Upper lobe of left lung (tissue), 6 donors: Measurements from ENCODE around the gene GLUL. TPM values are rescaled to one million over a fixed set of nuclear protein-coding genes. Genes with fewer than 3 reads are reported as not detected.

Experiments
- ATAC-seq, 2 donors: fragments of 200-7000 bp; cut with Tn5 transposase; one replicate each; pipeline ENCODE4 v1.9.1; 2022; ENCODE audit warnings: mild to moderate bottlenecking in 2 of 2, moderate library complexity in 2 of 2; ENCODE audit not compliant: low FRiP score in 2 of 2
- DNase-seq, 2 donors: peaks; one replicate each; pipeline ENCODE4 v3.0.0-alpha.2; 2019 to 2020
- H3K27ac ChIP-seq, 4 donors: fragments of 200-600 bp; sonication (generic); one replicate each; pipeline ENCODE4 v1.5.1; 2016 to 2019
- H3K27me3 ChIP-seq, 4 donors: fragments of 200-600 bp; sonication (generic); one replicate each; pipeline ENCODE4 v1.5.1; 2017 to 2019
- H3K36me3 ChIP-seq, 4 donors: fragments of 200-600 bp; sonication (generic); one replicate each; pipeline ENCODE4 v1.5.1; 2016 to 2019
- H3K4me1 ChIP-seq, 4 donors: fragments of 200-600 bp; sonication (generic); one replicate each; pipeline ENCODE4 v1.5.1; 2018 to 2019
- H3K4me3 ChIP-seq, 4 donors: fragments of 200-600 bp; sonication (generic); one replicate each; pipeline ENCODE4 v1.5.1; 2017 to 2019; ENCODE audit warnings: mild to moderate bottlenecking in 2 of 4, moderate library complexity in 1 of 4
- H3K9me3 ChIP-seq, 4 donors: fragments of 200-600 bp; sonication (generic); one replicate each; pipeline ENCODE4 v1.5.1; 2018 to 2019
- EP300 ChIP-seq, 4 donors: sonication (generic); formaldehyde crosslinking; IDR thresholded peaks; one replicate each; pipeline ENCODE4 v1.5.1; 2017; ENCODE audit warnings: antibody characterized with exemption in 4 of 4, control low read depth in 2 of 4
- POLR2A ChIP-seq, 4 donors: fragments of 450-650 bp; IDR thresholded peaks; one replicate each; pipeline ENCODE4 v1.5.1; 2016 to 2017; ENCODE audit warnings: antibody characterized with exemption in 4 of 4, mild to moderate bottlenecking in 2 of 4
- POLR2AphosphoS5 ChIP-seq, 2 donors: sonication (generic); formaldehyde crosslinking; IDR thresholded peaks; one replicate each; pipeline ENCODE4 v1.5.1; 2017; ENCODE audit warnings: antibody characterized with exemption in 2 of 2
- WGBS, 2 donors: methylation state at CpG; one replicate each; pipeline ENCODE4 v1.1.5; 2017 to 2018; 5-methylcytosine and 5-hydroxymethylcytosine counted together
- total RNA-seq, 6 donors: library from RNA; depleted of rRNA in 4 of 6; stranded (reverse); fragments of >200 nt in 4 of 6; gene quantifications; one replicate each; pipeline versions ENCODE4 v1.1.0 to v1.2.1, GENCODE V29; 2016 to 2021
- TF ChIP-seq, protein P1 (sequence below), 6 experiments: fragments of 450-650 bp in 4 of 6; fragments of 200-600 bp in 2 of 6; sonication (generic) in 2 of 6; IDR thresholded peaks; one replicate each; pipeline ENCODE4 v1.5.1; 2016 to 2019; ENCODE audit warnings: antibody characterized with exemption in 6 of 6
- donor health status: DM: no; HTN: no; CAD: no; lungs with moderate emphysema.
- donor health status: DM: no; HTN: yes; CAD: no; lungs with severe emphysema.

GLUL gene
- total RNA-seq, 6 donors from 2014 or later = 1,145 to 1,831 (median 1,583) TPM

DNA sequence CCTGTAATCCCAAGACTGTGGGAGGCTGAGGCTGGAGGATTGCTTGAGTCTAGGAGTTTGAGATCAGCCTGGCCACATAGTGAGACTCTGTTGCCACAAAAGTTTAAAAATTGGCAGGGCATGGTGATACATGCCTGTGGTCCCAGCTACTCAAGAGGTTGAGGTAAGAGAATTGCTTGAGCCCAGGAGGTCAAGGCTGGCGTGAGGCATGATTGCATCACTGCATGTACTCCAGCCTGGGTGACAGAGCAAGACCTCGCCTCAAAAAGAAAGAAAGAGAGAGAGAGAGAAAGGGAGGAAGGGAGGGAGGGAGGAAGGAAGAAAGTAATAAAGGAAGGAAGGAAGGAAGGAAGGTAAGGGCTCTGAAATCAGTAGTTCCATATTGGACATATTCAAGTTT is 25.0 kb downstream of the GLUL start:
- Histone ChIP-seq H3K27me3 (no peaks in the 10 kb centered on the region), H3K4me1 (peaks cover 0 to 5% (median 0%) of the 10 kb centered on the region in 4 donors), H3K4me3 (no peak overlapping the region), H3K36me3 (no peaks in the 10 kb centered on the region), H3K9me3 (no peaks in the 10 kb centered on the region), H3K27ac (no peak overlapping the region)
- ATAC-seq = no peak
- TF ChIP-seq POLR2A (IDR thresholded peaks at IDR 0.05) (no peak), EP300 (IDR thresholded peaks at IDR 0.05) (no peak), POLR2AphosphoS5 (IDR thresholded peaks at IDR 0.05) (no peak)
- TF ChIP-seq, protein P1, sequence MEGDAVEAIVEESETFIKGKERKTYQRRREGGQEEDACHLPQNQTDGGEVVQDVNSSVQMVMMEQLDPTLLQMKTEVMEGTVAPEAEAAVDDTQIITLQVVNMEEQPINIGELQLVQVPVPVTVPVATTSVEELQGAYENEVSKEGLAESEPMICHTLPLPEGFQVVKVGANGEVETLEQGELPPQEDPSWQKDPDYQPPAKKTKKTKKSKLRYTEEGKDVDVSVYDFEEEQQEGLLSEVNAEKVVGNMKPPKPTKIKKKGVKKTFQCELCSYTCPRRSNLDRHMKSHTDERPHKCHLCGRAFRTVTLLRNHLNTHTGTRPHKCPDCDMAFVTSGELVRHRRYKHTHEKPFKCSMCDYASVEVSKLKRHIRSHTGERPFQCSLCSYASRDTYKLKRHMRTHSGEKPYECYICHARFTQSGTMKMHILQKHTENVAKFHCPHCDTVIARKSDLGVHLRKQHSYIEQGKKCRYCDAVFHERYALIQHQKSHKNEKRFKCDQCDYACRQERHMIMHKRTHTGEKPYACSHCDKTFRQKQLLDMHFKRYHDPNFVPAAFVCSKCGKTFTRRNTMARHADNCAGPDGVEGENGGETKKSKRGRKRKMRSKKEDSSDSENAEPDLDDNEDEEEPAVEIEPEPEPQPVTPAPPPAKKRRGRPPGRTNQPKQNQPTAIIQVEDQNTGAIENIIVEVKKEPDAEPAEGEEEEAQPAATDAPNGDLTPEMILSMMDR (IDR thresholded peaks at IDR 0.05) = no peak
- 61 to 81% methylated on average over 2 of the region's 2 CpGs for WGBS, 2 donors
- no peak for DNase-seq

DNA sequence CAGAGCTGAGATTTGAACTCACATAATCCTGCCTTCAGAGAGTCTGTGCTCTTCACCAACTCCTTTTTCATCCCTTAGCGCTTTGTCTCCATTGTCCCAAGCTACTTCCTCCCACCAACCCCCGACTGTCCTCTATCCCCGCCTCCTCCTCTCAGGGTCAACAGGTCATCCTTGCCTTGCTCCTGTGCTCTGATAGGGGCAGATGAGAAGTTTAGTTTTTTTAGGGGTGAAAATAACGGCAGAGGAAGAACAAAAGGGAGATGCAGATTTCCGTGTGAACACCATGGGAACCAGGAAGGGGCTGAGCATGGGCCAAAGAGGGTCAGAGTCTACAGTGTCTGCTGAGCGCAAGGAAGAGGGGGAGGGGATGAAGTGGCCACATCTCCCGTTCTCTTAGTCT is 31.9 kb downstream of the GLUL start:
- Histone ChIP-seq H3K9me3 (no peaks in the 10 kb centered on the region), H3K4me1 (no peaks in the 10 kb centered on the region), H3K27ac (no peak overlapping the region), H3K36me3 (no peaks in the 10 kb centered on the region), H3K4me3 (no peak overlapping the region), H3K27me3 (no peaks in the 10 kb centered on the region)
- no peak for DNase-seq
- ATAC-seq = no peak
- no peak for TF ChIP-seq EP300 (IDR thresholded peaks at IDR 0.05)
- TF ChIP-seq, protein P1 (IDR thresholded peaks at IDR 0.05) = no peak
- no peak for TF ChIP-seq POLR2A (IDR thresholded peaks at IDR 0.05)
- no peak for TF ChIP-seq POLR2AphosphoS5 (IDR thresholded peaks at IDR 0.05)
- WGBS, 2 donors = 70 to 71% methylated on average over 7 of the region's 7 CpGs

DNA sequence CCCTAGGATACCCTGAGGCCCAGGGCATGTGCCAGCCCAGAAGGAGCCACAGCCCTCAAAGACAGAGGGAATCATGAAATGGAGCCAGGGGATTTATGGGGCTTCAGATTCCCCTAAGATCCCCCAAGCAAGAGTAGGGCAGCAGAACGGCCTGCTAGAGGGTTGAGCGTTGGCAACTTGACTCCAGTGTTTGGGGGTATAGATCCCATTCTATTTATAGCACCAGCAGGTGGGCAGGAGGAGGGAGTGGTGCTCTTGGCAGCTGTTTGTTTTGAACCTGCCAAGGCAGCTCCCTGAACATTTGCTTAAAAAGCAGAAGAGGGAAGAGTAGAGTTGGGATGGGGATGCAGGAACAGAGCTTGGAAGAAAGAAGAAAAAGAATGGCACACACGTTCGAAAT is 33.7 kb downstream of the GLUL start:
- Histone ChIP-seq H3K4me1 (no peaks in the 10 kb centered on the region), H3K27ac (no peak overlapping the region), H3K9me3 (no peaks in the 10 kb centered on the region), H3K27me3 (no peaks in the 10 kb centered on the region), H3K4me3 (no peak overlapping the region), H3K36me3 (no peaks in the 10 kb centered on the region)
- DNase-seq (no peak), ATAC-seq (no peak)
- TF ChIP-seq EP300 (IDR thresholded peaks at IDR 0.05) (no peak), POLR2A (IDR thresholded peaks at IDR 0.05) (no peak), POLR2AphosphoS5 (IDR thresholded peaks at IDR 0.05) (no peak)
- TF ChIP-seq, protein P1 (IDR thresholded peaks at IDR 0.05) = no peak
- 75 to 90% methylated on average over 4 of the region's 4 CpGs for WGBS, 2 donors

DNA sequence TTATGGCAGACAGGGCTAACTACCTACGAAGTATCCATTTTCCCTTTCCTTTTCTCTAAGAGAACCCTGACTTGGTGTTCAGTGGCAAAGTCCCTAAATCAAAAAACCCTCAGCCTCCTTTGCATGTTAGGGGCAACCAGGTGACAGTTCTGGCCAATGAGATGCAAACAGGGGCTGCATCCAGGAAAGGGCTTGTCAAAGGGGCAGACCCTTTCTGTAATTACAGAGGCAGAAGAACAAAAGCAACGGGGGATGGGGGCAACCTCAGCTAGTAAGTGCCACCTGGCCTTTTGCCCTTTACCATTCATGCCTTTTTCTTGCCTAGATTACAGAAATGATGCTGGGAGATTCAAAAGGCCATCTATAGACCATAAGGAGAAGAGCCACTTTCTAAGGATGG is 34.4 kb downstream of the GLUL start:
- DNase-seq (no peak), ATAC-seq (no peak)
- WGBS, 2 donors = 76 to 77% methylated on average over 2 of the region's 2 CpGs
- Histone ChIP-seq H3K4me1 (no peaks in the 10 kb centered on the region), H3K9me3 (no peaks in the 10 kb centered on the region), H3K27ac (no peak overlapping the region), H3K36me3 (no peaks in the 10 kb centered on the region), H3K4me3 (no peak overlapping the region), H3K27me3 (no peaks in the 10 kb centered on the region)
- TF ChIP-seq EP300 (IDR thresholded peaks at IDR 0.05) = no peak
- TF ChIP-seq POLR2A (IDR thresholded peaks at IDR 0.05) = no peak
- TF ChIP-seq, protein P1 (IDR thresholded peaks at IDR 0.05) = no peak
- no peak for TF ChIP-seq POLR2AphosphoS5 (IDR thresholded peaks at IDR 0.05)

GRCh38 chr1:182355723-182356098 is 35.9 kb downstream of the GLUL start:
- Histone ChIP-seq H3K9me3 (no peaks in the 10 kb centered on the region), H3K27ac (no peak overlapping the region), H3K4me3 (no peak overlapping the region), H3K4me1 (no peaks in the 10 kb centered on the region), H3K36me3 (no peaks in the 10 kb centered on the region), H3K27me3 (no peaks in the 10 kb centered on the region)
- ATAC-seq (no peak), DNase-seq (no peak)
- TF ChIP-seq POLR2A (IDR thresholded peaks at IDR 0.05) = no peak
- TF ChIP-seq EP300 (IDR thresholded peaks at IDR 0.05) = no peak
- TF ChIP-seq, protein P1 (IDR thresholded peaks at IDR 0.05) = no peak
- no peak for TF ChIP-seq POLR2AphosphoS5 (IDR thresholded peaks at IDR 0.05)
- 80 to 92% methylated on average over 2 of the region's 2 CpGs for WGBS, 2 donors
